ENCODE data around the gene NDUFA1.
"Not testable (repeated sequence)": the region's sequence is repeated elsewhere in the genome, so short reads cannot be mapped to it uniquely, and the experiment has no call there.

Gene NDUFA1

DNA sequence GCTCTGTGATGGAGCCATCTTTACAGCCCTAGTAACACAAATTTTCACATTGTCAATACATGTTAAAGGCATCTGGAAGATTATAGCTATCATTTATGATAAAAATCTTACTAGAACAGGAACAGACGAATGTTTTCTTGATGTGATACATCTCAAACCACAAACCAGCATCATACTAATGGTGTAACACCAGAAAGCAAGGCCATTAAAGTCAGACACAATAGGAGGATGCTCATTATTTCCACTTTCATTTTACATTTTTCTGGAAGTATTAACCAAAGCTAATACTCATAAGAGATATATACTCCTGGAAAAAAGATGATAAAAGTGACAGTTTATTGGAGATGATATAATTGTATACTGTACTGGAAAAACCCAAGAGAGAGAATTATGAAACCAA, 29.3 kb downstream of the NDUFA1 start:
- DNase-seq (ENCODE audit: low spot score): no peak

DNA sequence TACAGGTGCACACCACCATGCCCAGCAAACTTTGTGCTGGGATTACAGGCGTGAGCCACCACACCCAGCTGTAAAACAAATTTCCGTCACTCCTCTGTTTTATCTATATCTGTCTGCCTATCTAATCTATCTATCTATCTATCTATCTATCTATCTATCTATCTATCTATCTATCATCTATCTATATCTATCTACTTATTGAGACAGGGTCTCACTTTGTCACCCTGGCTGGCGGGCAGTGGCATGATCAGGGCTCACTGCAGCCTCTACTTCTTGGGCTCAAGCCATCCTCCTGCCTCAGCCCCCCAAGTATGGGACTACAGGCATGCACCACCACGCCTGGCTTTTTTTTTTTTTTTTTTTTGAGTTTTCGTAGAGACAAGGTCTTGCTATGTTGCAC, 44.7 kb downstream of the NDUFA1 start:
- DNase-seq (ENCODE audit: low spot score): no peak

DNA sequence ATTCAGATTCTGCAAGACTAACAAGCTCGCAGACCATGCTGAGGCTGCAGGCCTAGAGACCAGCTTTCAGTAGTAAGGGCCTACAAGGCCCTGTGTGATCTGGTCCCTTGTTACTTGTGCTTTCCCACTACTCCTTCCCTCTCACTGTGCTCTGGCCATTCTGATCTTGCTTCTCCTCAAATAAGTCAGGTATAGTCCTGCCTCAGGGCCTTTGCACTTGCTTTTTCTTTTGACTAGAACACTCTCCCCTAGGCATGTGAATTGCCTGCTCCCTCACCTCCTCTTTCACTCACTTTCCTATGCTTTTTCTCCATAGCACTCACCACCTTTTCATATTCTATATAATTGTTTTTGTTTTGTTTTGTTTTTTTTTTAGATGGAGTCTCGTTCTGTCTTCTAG, 46.2 kb downstream of the NDUFA1 start:
- no peak for DNase-seq (ENCODE audit: low spot score)

DNA sequence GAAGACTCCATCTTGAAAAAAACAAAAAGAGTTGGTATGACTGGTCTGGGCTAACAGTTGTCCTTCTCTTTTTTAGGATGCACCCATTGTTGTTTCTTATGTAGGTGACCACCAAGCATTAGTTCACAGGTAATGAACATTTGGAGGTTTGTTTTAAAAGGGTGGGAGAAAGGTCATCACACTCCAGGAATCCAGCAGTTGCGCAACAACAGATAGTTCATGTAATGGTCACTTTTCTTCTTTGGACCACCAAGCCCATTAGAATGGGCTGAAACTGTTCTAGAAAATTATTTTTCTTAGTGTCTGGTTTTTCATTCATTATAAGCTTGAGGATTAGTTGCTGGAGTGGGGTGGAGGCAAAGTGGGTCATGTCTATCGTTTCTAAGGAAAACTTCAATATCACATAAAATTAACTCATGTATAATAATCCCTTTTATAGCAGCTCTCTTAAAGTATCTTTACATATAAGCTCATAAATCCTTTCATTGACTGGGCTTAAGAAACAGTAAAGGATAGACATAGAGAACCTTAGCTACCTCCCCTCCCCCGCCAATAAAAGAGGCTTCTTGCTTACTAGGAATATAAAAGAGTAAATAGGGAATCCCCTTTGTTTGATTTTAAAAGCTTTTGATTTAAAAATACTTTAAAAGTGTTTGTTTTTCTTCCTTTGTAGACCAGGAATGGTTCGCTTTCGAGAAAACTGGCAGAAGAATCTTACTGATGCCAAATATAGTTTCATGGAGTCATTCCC, 48.4 kb downstream of the NDUFA1 start:
- DNase-seq (ENCODE audit: low spot score): no peak

DNA sequence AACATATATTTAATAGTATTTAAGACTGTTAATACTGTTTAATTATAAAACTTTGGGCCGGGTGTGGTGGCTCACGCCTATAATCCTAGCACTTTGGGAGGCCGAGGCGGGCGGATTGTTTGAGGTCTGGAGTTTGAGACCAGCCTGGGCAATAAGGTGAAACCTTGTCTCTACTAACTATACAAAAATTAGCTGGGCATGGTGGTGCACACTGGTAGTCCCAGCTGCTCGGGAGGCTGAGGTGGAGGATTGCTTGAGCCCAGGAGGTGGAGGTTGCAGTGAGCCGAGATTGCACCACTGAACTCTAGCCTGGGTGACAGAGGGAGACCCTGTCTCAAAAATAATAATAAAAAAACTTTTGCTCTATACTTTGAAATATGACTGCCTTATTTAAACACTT, 50.8 kb downstream of the NDUFA1 start:
- not testable (repeated sequence) for DNase-seq (ENCODE audit: low spot score)

All from CD4-positive, alpha-beta T cell treated with Interleukin-2 at 100 ng/mL for 4 hours (primary cell).